H9 (cell line): ENCODE data around the gene SFXN5. TPM values are rescaled to one million over a fixed set of nuclear protein-coding genes. Genes with fewer than 3 reads are reported as not detected.

Experiments used
- DNase-seq: peaks from one replicate; pipeline ENCODE4 v3.0.0-alpha.2; 2017
- H2AFZ ChIP-seq: one replicate; pipeline ENCODE4 v1.6.1; 2013; ENCODE audit warnings: mild to moderate bottlenecking, low read length, control low read depth, moderate library complexity
- H2AK5ac ChIP-seq: 2 replicates; pipeline ENCODE4 v1.6.1; 2013; ENCODE audit warnings: low read length, control low read depth, mixed read lengths; ENCODE audit not compliant: insufficient read length
- H2BK120ac ChIP-seq: one replicate; pipeline ENCODE4 v1.6.1; 2013; ENCODE audit warnings: low read depth, mild to moderate bottlenecking, low read length, control low read depth, inconsistent platforms; ENCODE audit not compliant: poor library complexity, severe bottlenecking
- H2BK12ac ChIP-seq: 2 replicates; pipeline ENCODE4 v1.6.1; 2013; ENCODE audit warnings: low read length, control low read depth, mixed read lengths, low read depth; ENCODE audit not compliant: insufficient read length
- H2BK15ac ChIP-seq: 2 replicates; pipeline ENCODE4 v1.6.1; 2013; ENCODE audit warnings: low read depth, low read length, control low read depth
- H2BK20ac ChIP-seq: one replicate; pipeline ENCODE4 v1.6.1; 2013; ENCODE audit warnings: low read depth, mild to moderate bottlenecking, low read length, control low read depth, inconsistent platforms; ENCODE audit not compliant: poor library complexity, severe bottlenecking
- H2BK5ac ChIP-seq: 2 replicates; pipeline ENCODE4 v1.6.1; 2013; ENCODE audit warnings: low read length, control low read depth, mixed read lengths; ENCODE audit not compliant: insufficient read length
- H3K14ac ChIP-seq: 2 replicates; pipeline ENCODE4 v1.6.1; 2013; ENCODE audit warnings: low read length, control low read depth; ENCODE audit not compliant: insufficient read depth
- H3K18ac ChIP-seq: 2 replicates; pipeline ENCODE4 v1.6.1; 2013; ENCODE audit warnings: low read depth, mild to moderate bottlenecking, mixed read lengths, low read length, control low read depth; ENCODE audit not compliant: insufficient read length
- H3K23ac ChIP-seq: 2 replicates; pipeline ENCODE4 v1.6.1; 2013; ENCODE audit warnings: low read length, control low read depth, mixed read lengths, low read depth; ENCODE audit not compliant: insufficient read length
- H3K23me2 ChIP-seq: 2 replicates; pipeline ENCODE4 v1.6.1; 2013; ENCODE audit warnings: low read depth, mild to moderate bottlenecking, mixed read lengths, low read length, control low read depth; ENCODE audit not compliant: insufficient read length, poor library complexity, severe bottlenecking
- H3K27ac ChIP-seq: 2 replicates; pipeline ENCODE4 v1.5.1; 2013; ENCODE audit warnings: low read length, control low read depth, mixed read lengths, low read depth; ENCODE audit not compliant: insufficient read length
- H3K27me3 ChIP-seq: 2 replicates; pipeline ENCODE4 v1.6.1; 2013; ENCODE audit warnings: low read length, control low read depth, inconsistent platforms; ENCODE audit not compliant: insufficient read depth
- H3K4ac ChIP-seq: 2 replicates; pipeline ENCODE4 v1.6.1; 2013; ENCODE audit warnings: low read depth, mild to moderate bottlenecking, control low read depth, inconsistent platforms, low read length, moderate library complexity
- H3K4me1 ChIP-seq: 2 replicates; pipeline ENCODE4 v1.6.1; 2013; ENCODE audit warnings: low read length, control low read depth, inconsistent platforms; ENCODE audit not compliant: insufficient read depth
- H3K4me2 ChIP-seq: 2 replicates; pipeline ENCODE4 v1.6.1; 2013; ENCODE audit warnings: low read length, control low read depth, mixed read lengths; ENCODE audit not compliant: insufficient read length, insufficient read depth
- H3K56ac ChIP-seq: 2 replicates; pipeline ENCODE4 v1.6.1; 2013; ENCODE audit warnings: low read depth, mild to moderate bottlenecking, mixed read lengths, low read length, control low read depth; ENCODE audit not compliant: insufficient read length
- H3K79me1 ChIP-seq: 2 replicates; pipeline ENCODE4 v1.6.1; 2013; ENCODE audit warnings: low read depth, mild to moderate bottlenecking, moderate library complexity, low read length, control low read depth, inconsistent platforms; ENCODE audit not compliant: insufficient read depth, poor library complexity, severe bottlenecking
- H3K79me2 ChIP-seq: 2 replicates; pipeline ENCODE4 v1.6.1; 2013; ENCODE audit warnings: low read length, control low read depth, inconsistent platforms; ENCODE audit not compliant: insufficient read depth
- H3K9ac ChIP-seq: 2 replicates; pipeline ENCODE4 v1.6.1; 2013; ENCODE audit warnings: low read length, control low read depth, mixed read lengths; ENCODE audit not compliant: insufficient read length; ENCODE audit errors: extremely low read depth
- H3K9me3 ChIP-seq: one replicate; pipeline ENCODE4 v1.6.1; 2013; ENCODE audit warnings: low read depth, low read length, inconsistent platforms; ENCODE audit not compliant: control insufficient read depth
- H3T11ph ChIP-seq: one replicate; pipeline ENCODE4 v1.6.1; 2013; ENCODE audit warnings: mild to moderate bottlenecking, low read length, control low read depth, inconsistent platforms
- H4K20me1 ChIP-seq: one replicate; pipeline ENCODE4 v1.6.1; 2013; ENCODE audit not compliant: control insufficient read depth, insufficient read length, insufficient read depth
- H4K5ac ChIP-seq: 2 replicates; pipeline ENCODE4 v1.6.1; 2013; ENCODE audit warnings: low read depth, mild to moderate bottlenecking, mixed read lengths, low read length, control low read depth; ENCODE audit not compliant: insufficient read length
- H4K8ac ChIP-seq: replicated peaks from 2 replicates; pipeline ENCODE4 v1.6.1; 2013; ENCODE audit warnings: low read length, control low read depth, mixed read lengths, low read depth; ENCODE audit not compliant: insufficient read length
- H4K91ac ChIP-seq: 2 replicates; pipeline ENCODE4 v1.6.1; 2013; ENCODE audit warnings: low read depth, mild to moderate bottlenecking, moderate library complexity, mixed read lengths, low read length, control low read depth; ENCODE audit not compliant: insufficient read length
- H3K27ac Mint-ChIP-seq, 3 experiments: 2 replicates in 2 of 3; 3 replicates in 1 of 3; pipeline ENCODE4 v1.8.0; 2020 to 2021; ENCODE audit warnings: mixed read lengths in 3 of 3, mild to moderate bottlenecking in 1 of 3, moderate library complexity in 1 of 3
- H3K27me3 Mint-ChIP-seq: 2 replicates; pipeline ENCODE4 v1.8.0; 2021; ENCODE audit warnings: low read depth, mild to moderate bottlenecking, moderate library complexity, mixed read lengths
- H3K36me3 Mint-ChIP-seq, 3 experiments: 2 replicates in 2 of 3; 3 replicates in 1 of 3; pipeline ENCODE4 v1.8.0; 2020 to 2021; ENCODE audit warnings: low read depth in 3 of 3, mixed read lengths in 3 of 3; ENCODE audit not compliant: insufficient read depth in 1 of 3
- H3K4me1 Mint-ChIP-seq, 2 experiments: 2 replicates each; pipeline ENCODE4 v1.8.0; 2020; ENCODE audit warnings: mixed read lengths in 2 of 2
- H3K4me3 Mint-ChIP-seq, 2 experiments: 2 replicates in 1 of 2; 3 replicates in 1 of 2; pipeline ENCODE4 v1.8.0; 2020 to 2021; ENCODE audit warnings: mild to moderate bottlenecking in 2 of 2, mixed read lengths in 2 of 2, moderate library complexity in 1 of 2
- H3K9me3 Mint-ChIP-seq, 2 experiments: 2 replicates in 1 of 2; 3 replicates in 1 of 2; pipeline ENCODE4 v1.8.0; 2020; ENCODE audit warnings: mild to moderate bottlenecking in 2 of 2, mixed read lengths in 2 of 2, moderate library complexity in 1 of 2
- CTCF ChIP-seq: fragments of 200-600 bp; sonication (generic); conservative IDR thresholded peaks from 3 replicates; pipeline ENCODE4 v1.8.0; 2021; ENCODE audit warnings: antibody characterized with exemption, mild to moderate bottlenecking
- WGBS: extraction: QIAGEN DNeasy Blood & Tissue Kit; methylation state at CpG from one replicate; pipeline ENCODE4 v1.1.7; 2013; ENCODE audit warnings: missing lambda C conversion rate, low lambda C conversion rate, mixed read lengths; ENCODE audit not compliant: insufficient read length; ENCODE audit errors: extremely low coverage; 5-methylcytosine and 5-hydroxymethylcytosine counted together
- total RNA-seq: library from RNA; stranded (reverse); gene quantifications from 2 replicates; pipeline ENCODE4 v1.2.1, GENCODE V29; 2021

The SFXN5 gene
- total RNA-seq, 1 experiment from 2014 or later = 30.9 TPM

DNA sequence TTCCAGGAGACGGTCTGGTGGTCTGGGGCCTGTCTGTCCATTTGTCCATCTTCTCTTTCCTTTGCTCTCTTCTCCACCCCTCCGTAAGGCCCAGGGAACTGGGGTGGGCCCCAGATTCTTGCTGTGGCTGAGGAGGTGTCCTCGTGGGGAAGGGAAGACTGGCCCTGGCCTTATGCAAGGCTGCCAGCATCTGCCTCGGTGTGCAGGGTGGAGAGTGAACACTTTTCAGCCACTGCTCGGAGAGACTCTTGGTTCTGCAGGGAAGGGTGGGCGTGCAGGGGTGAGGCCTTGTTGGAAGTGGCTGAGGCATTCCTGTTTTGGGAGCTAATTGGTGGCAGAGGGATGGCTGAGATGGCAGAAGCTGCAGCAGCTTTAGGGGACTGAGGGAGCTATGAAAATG, 131.2 kb downstream of the SFXN5 start:
- peaks cover 5 to 16% (median 9%) of the 10 kb centered on the region in 3 experiments; a peak in 6 of 7 replicates for H3K36me3 Mint-ChIP-seq
- H3K9me3 Mint-ChIP-seq = no peaks in the 10 kb centered on the region
- Histone ChIP-seq H2BK15ac (no peak overlapping the region), H3K56ac (no peak overlapping the region), H3K9ac (no peak overlapping the region), H2BK12ac (no peak overlapping the region), H2BK5ac (no peak overlapping the region), H3K27ac (no peak overlapping the region), H4K5ac (no peak overlapping the region), H4K91ac (no peak overlapping the region), H3T11ph (no peak overlapping the region), H2AFZ (no peak overlapping the region), H3K4me1 (peaks cover 3% of the 10 kb centered on the region; the same call in 1 of the 2 replicates), H3K27me3 (no peaks in the 10 kb centered on the region; the same call in 1 of the 2 replicates), H3K18ac (peak overlapping the region; percentile 28), H3K4me2 (no peak overlapping the region), H3K14ac (no peak overlapping the region; the same call in 1 of the 2 replicates), H4K20me1 (no peaks in the 10 kb centered on the region), H2BK20ac (no peak overlapping the region), H3K79me2 (no peaks in the 10 kb centered on the region), H4K8ac (no peak overlapping the region), H3K9me3 (no peaks in the 10 kb centered on the region), H3K23me2 (peaks cover 2% of the 10 kb centered on the region), H3K23ac (no peak overlapping the region), H3K79me1 (no peaks in the 10 kb centered on the region), H2BK120ac (no peak overlapping the region), H3K4ac (no peak overlapping the region), H2AK5ac (peak overlapping the region; percentile 54)
- H3K27me3 Mint-ChIP-seq = peaks cover 34% of the 10 kb centered on the region
- TF ChIP-seq CTCF = no peak
- WGBS = no CpG with 5 or more reads among the region's 6 CpGs
- H3K27ac Mint-ChIP-seq = peak overlapping the region in 2 of 3 experiments; percentile 42 to 77; a peak in 3 of 7 replicates
- peaks cover 35 to 55% of the 10 kb centered on the region in 2 experiments for H3K4me1 Mint-ChIP-seq
- no peak for DNase-seq
- no peak overlapping the region for H3K4me3 Mint-ChIP-seq
